ENCODE measurements around the gene C19orf33.
A peak's percentile ranks its signal among the peaks of the same experiment; 100 is the strongest.

C19orf33 gene

DNA sequence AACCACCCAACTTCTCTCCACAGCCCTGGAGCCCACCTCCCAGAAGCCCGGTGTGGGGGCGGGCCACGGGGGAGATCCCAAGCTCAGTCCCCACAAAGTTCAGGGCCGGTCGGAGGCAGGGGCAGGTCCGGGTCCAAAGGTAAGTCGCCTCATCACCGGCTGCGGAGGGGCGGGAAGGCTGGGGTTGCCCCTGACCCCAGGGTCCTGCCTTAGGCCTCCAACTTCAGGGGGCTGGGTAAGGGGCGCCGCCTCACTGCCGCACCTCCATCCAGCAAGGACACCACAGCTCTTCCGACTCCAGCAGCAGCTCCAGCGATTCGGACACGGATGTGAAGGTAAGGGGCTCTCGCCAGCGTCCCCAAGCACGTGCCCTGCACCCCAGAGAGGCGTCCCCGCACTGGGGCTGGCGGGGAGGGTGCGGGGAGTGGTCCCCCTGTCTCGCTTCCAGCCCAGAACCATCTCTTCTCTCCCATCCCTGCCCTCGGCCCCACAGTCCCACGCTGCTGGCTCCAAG, 358 bp downstream of the C19orf33 start:
- Histone ChIP-seq H3K9me3 (ENCODE audit: severe bottlenecking) (no peaks in the 10 kb centered on the region), H3K4me3 (ENCODE audit: low read depth, low read length) (no peak overlapping the region)
- TF ChIP-seq, protein P1, sequence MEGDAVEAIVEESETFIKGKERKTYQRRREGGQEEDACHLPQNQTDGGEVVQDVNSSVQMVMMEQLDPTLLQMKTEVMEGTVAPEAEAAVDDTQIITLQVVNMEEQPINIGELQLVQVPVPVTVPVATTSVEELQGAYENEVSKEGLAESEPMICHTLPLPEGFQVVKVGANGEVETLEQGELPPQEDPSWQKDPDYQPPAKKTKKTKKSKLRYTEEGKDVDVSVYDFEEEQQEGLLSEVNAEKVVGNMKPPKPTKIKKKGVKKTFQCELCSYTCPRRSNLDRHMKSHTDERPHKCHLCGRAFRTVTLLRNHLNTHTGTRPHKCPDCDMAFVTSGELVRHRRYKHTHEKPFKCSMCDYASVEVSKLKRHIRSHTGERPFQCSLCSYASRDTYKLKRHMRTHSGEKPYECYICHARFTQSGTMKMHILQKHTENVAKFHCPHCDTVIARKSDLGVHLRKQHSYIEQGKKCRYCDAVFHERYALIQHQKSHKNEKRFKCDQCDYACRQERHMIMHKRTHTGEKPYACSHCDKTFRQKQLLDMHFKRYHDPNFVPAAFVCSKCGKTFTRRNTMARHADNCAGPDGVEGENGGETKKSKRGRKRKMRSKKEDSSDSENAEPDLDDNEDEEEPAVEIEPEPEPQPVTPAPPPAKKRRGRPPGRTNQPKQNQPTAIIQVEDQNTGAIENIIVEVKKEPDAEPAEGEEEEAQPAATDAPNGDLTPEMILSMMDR (IDR thresholded peaks at IDR 0.05; ENCODE audit: low read depth, low read length): no peak

DNA sequence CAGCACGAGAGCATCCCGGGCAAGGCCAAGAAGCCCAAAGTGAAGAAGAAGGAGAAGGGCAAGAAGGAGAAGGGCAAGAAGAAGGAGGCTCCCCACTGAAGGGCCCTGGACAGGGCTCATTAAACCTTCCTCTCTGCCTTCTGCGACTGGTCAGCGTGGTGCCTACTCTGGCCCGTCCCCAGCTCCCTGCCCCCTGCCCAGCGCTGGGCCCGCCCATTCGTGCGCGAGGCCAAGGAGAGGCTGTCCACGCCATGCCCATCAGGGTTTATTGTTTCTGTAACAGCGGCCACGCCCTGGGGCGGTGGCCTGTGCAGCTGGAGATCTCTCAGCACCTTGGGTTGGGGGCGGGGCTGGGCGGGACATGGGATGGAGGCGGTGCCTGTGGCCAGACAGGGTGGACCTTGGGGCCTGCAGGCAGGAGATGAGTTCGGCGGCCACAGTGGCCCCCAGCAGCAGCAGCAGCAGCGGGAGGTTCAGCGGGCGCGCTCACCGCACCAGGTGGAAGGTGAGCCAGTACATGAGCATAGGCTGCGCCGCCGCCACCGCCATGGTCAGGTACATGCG, 897 bp downstream of the C19orf33 start:
- H3K4me3 ChIP-seq (ENCODE audit: low read depth, low read length): no peak overlapping the region
- H3K27ac ChIP-seq: peak overlapping the region; percentile 50
- peak; percentile 82 for DNase-seq
- H3K9me3 ChIP-seq (ENCODE audit: severe bottlenecking): no peaks in the 10 kb centered on the region
- TF ChIP-seq, protein P1 (IDR thresholded peaks at IDR 0.05; ENCODE audit: low read depth, low read length): no peak
- H3K36me3 ChIP-seq: peaks cover 16% of the 10 kb centered on the region
- H3K27me3 ChIP-seq (ENCODE audit: insufficient read depth, low read depth, severe bottlenecking): no peaks in the 10 kb centered on the region

More for the DNA sequence above, 358 bp downstream of the C19orf33 start:
- Histone ChIP-seq H3K36me3 (peaks cover 16% of the 10 kb centered on the region), H3K27me3 (ENCODE audit: insufficient read depth, low read depth, severe bottlenecking) (no peaks in the 10 kb centered on the region), H3K27ac (peak overlapping the region; percentile 22)
- no peak for DNase-seq

DNA sequence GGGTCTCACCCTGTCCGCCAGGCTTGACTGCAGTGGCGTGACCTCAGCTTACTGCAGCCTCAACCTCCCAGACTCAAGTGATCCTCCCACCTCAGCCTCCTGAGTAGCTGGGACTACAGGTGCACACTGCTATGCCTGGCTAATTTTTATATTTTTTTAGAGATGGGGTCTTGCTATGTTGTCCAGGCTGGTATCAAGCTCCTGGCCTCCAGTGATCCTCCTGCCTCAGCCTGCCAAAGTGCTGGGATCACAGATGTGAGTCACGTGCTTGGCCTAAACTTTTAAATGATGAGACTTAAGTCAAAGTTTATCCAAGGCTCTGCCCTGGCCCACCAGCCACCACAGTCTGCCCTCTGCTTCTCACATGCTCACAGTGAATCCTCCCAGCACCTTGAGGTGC, 2.2 kb downstream of the C19orf33 start:
- Histone ChIP-seq H3K27me3 (ENCODE audit: insufficient read depth, low read depth, severe bottlenecking) (no peaks in the 10 kb centered on the region), H3K9me3 (ENCODE audit: severe bottlenecking) (no peaks in the 10 kb centered on the region), H3K36me3 (peaks cover 16% of the 10 kb centered on the region), H3K4me3 (ENCODE audit: low read depth, low read length) (no peak overlapping the region), H3K27ac (no peak overlapping the region)
- no peak for DNase-seq
- TF ChIP-seq, protein P1 (IDR thresholded peaks at IDR 0.05; ENCODE audit: low read depth, low read length): no peak

DNA sequence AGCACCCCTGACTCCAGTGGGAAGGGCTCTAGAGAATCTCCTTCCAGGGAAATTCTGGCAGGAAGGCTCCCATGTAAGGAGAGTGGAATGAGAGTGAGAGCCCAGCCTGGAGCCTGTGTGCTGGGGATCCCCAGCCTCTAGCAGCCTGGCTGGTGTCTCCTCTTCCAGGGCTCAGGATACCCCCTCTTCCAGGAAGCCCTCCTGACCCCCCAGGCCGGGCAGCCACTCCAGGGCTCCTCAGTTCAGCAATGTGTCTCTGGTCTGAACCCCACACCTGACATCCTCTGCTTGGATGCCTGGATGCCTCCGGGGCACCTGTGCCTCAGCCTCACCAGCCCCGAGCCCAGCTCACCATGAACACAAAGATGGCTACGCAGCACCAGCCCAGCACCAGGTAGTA, 3.0 kb downstream of the C19orf33 start:
- TF ChIP-seq, protein P1 (IDR thresholded peaks at IDR 0.05; ENCODE audit: low read depth, low read length): no peak
- peaks cover 16% of the 10 kb centered on the region for H3K36me3 ChIP-seq
- no peak overlapping the region for H3K4me3 ChIP-seq (ENCODE audit: low read depth, low read length)
- no peaks in the 10 kb centered on the region for H3K27me3 ChIP-seq (ENCODE audit: insufficient read depth, low read depth, severe bottlenecking)
- DNase-seq: no peak
- no peaks in the 10 kb centered on the region for H3K9me3 ChIP-seq (ENCODE audit: severe bottlenecking)
- no peak overlapping the region for H3K27ac ChIP-seq

DNA sequence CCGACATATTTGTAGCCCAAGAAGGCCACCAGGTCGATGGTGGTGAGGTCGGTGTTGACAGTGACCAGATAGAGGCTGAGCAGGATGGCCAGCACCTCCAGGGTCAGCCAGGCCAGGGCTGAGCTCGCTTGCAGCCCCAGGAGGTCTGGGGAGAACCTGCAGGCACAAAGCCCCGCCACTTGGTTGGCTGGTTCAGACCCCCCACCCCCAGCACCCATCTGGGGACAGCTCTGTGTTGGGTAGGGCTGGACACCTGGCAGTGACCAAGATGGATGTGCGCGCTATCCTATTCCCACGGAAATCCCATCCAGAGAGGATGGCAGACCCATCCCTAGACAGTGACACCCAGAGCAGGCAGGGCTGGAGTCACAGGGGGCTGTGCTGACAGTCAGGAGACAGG, 3.5 kb downstream of the C19orf33 start:
- TF ChIP-seq, protein P1 (IDR thresholded peaks at IDR 0.05; ENCODE audit: low read depth, low read length): 0 out of 2 replicates have a peak, but pooled peaks have one; percentile 11
- H3K4me3 ChIP-seq (ENCODE audit: low read depth, low read length): no peak overlapping the region
- no peak overlapping the region for H3K27ac ChIP-seq
- H3K36me3 ChIP-seq: peaks cover 16% of the 10 kb centered on the region
- H3K27me3 ChIP-seq (ENCODE audit: insufficient read depth, low read depth, severe bottlenecking): no peaks in the 10 kb centered on the region
- no peaks in the 10 kb centered on the region for H3K9me3 ChIP-seq (ENCODE audit: severe bottlenecking)
- no peak for DNase-seq
